Mucosa of rectum (tissue), 2 donors: ENCODE results near the gene WASF2.
"Not testable (repeated sequence)": the region's sequence is repeated elsewhere in the genome, so short reads cannot be mapped to it uniquely, and the experiment has no call there.

ENCODE experiments used
- H3K27ac ChIP-seq, 2 donors: one replicate each; pipeline ENCODE4 v1.7.0; 2013; ENCODE audit warnings: inconsistent platforms in 2 of 2, low read depth in 2 of 2, low read length in 2 of 2
- H3K27me3 ChIP-seq, 2 donors: one replicate each; pipeline ENCODE4 v1.7.0; 2013; ENCODE audit warnings: low read length in 2 of 2; ENCODE audit not compliant: control insufficient read depth in 2 of 2, insufficient read depth in 2 of 2
- H3K36me3 ChIP-seq, 2 donors: one replicate each; pipeline ENCODE4 v1.7.0; 2013; ENCODE audit warnings: low read length in 2 of 2; ENCODE audit not compliant: control insufficient read depth in 2 of 2, insufficient read depth in 2 of 2
- H3K4me1 ChIP-seq, 2 donors: one replicate each; pipeline ENCODE4 v1.7.0; 2013; ENCODE audit warnings: low read length in 2 of 2, mild to moderate bottlenecking in 1 of 2; ENCODE audit not compliant: control insufficient read depth in 2 of 2, insufficient read depth in 2 of 2
- H3K4me3 ChIP-seq, 2 donors: one replicate each; pipeline ENCODE4 v1.7.0; 2013; ENCODE audit warnings: low read length in 2 of 2
- H3K9ac ChIP-seq, 2 donors: one replicate each; pipeline ENCODE4 v1.7.0; 2013; ENCODE audit warnings: low read length in 2 of 2, low read depth in 1 of 2, mild to moderate bottlenecking in 1 of 2
- H3K9me3 ChIP-seq, 2 donors: one replicate each; pipeline ENCODE4 v1.7.0; 2013; ENCODE audit warnings: low read length in 2 of 2; ENCODE audit not compliant: control insufficient read depth in 2 of 2
- donor health status: healthy.
- donor health status: Normal muscosa, but diverticular disease.

The WASF2 gene

GRCh38 chr1:27478098-27478497 is 11.9 kb downstream of the WASF2 start:
- H3K4me3 ChIP-seq: no peak overlapping the region
- H3K9ac ChIP-seq: no peak overlapping the region
- H3K36me3 ChIP-seq: peaks cover 0 to 3% of the 10 kb centered on the region in 2 donors
- no peaks in the 10 kb centered on the region for H3K27me3 ChIP-seq
- no peaks in the 10 kb centered on the region for H3K9me3 ChIP-seq
- peaks cover 0 to 8% of the 10 kb centered on the region in 2 donors for H3K4me1 ChIP-seq
- H3K27ac ChIP-seq: no peak overlapping the region

DNA sequence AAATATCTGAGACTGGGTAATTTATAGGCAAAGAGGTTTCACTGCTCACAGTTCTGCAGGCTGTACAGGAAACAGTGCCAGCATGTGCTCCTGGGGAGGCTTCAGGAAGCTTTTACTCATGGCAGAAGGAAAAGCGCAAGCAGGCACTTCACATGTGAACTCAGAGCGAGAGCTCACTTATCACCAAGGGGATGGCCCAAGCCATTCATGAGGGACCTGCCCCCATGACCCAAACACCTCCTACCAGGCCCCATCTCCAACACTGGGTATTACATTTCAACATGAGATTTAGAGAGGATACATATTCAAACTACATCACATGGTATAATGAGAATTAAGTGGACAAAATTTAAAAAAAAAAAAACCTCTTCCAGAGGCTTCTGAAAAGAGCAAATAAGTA is 13.7 kb downstream of the WASF2 start:
- Histone ChIP-seq H3K27ac (no peak overlapping the region), H3K9me3 (no peaks in the 10 kb centered on the region), H3K9ac (no peak overlapping the region), H3K36me3 (no peaks in the 10 kb centered on the region), H3K4me1 (peaks cover 0 to 2% of the 10 kb centered on the region in 2 donors), H3K27me3 (no peaks in the 10 kb centered on the region), H3K4me3 (no peak overlapping the region)

- Histone ChIP-seq H3K27me3 (no peaks in the 10 kb centered on the region), H3K4me3 (no peak overlapping the region), H3K9ac (no peak overlapping the region), H3K27ac (no peak overlapping the region), H3K36me3 (peaks cover 0 to under 1% of the 10 kb centered on the region in 2 donors), H3K9me3 (no peaks in the 10 kb centered on the region), H3K4me1 (peaks cover 0 to 2% of the 10 kb centered on the region in 2 donors)
Measured at GRCh38 chr1:27475720-27476119, 14.2 kb downstream of the WASF2 start.

DNA sequence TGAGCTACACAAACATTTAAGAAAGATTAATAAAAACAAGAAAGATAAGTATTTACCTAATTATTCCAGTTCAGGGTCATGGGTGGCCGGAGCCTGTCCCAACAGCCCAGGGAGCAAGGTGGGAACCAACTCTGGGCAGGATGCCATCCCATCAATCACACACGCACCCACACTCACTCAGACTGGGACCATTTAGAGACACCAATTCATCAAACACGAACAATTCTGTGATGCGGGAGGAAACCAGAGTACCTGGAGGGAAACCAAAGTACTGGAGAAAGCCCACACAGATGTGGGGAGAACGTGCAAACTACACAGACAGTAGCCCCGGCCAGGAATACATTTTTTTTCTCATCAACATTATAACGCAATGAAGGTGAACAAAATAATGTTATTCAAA is 16.2 kb downstream of the WASF2 start:
- Histone ChIP-seq H3K4me1 (peaks cover 0 to 5% of the 10 kb centered on the region in 2 donors), H3K4me3 (no peak overlapping the region), H3K27ac (no peak overlapping the region)

DNA sequence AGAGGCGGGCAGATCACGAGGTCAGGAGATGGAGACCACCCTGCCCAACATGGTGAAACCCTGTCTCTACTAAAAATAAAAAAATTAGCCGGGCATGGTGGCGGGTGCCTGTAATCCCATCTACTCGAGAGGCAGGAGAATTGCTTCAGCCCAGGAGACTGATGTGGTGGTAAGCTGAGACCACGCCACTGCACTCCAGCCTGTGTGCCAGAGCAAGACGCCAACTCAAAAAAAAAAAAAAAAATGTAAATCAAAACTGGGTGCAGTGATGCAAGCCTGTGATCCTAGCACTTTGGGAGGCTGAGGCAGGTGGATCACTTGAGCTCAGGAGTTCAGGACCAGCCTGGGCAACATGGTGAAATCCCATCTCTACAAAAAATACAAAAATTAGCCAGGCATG is 17.9 kb downstream of the WASF2 start:
- H3K9me3 ChIP-seq, H3K27me3 ChIP-seq, H3K9ac ChIP-seq, H3K4me3 ChIP-seq, H3K4me1 ChIP-seq, H3K27ac ChIP-seq, H3K36me3 ChIP-seq: not testable (repeated sequence)

More for the DNA sequence above, 16.2 kb downstream of the WASF2 start:
- Histone ChIP-seq H3K27me3 (no peaks in the 10 kb centered on the region), H3K9me3 (no peaks in the 10 kb centered on the region), H3K9ac (no peak overlapping the region), H3K36me3 (peaks cover 0 to 2% of the 10 kb centered on the region in 2 donors)

DNA sequence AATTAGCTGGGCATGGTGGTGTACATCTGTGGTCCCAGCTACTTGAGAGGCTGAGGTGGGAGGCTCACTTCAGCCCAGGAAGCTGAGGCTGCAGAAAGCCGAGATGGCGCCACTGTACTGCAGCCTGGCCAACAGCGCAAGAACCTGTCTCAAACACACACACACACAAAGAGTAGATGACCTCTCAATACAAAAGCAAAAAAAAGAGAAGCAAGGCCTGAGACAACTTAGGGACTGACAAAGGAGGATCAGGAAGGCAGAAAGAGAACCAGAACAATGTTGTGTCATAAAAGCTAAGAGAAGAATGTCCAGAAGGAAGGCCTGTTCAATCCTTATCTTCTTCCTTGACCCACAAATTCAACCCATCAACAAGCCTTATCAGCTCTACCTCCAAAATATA is 18.5 kb downstream of the WASF2 start:
- Histone ChIP-seq H3K9ac (no peak overlapping the region), H3K27me3 (no peaks in the 10 kb centered on the region), H3K4me3 (no peak overlapping the region), H3K36me3 (peaks cover 0 to 2% of the 10 kb centered on the region in 2 donors), H3K27ac (no peak overlapping the region), H3K9me3 (no peaks in the 10 kb centered on the region), H3K4me1 (peaks cover 0 to 5% of the 10 kb centered on the region in 2 donors)

GRCh38 chr1:27469334-27469733 is 20.6 kb downstream of the WASF2 start:
- Histone ChIP-seq H3K27me3 (no peaks in the 10 kb centered on the region), H3K9ac (no peak overlapping the region), H3K27ac (no peak overlapping the region), H3K36me3 (peaks cover 0 to 5% of the 10 kb centered on the region in 2 donors), H3K9me3 (no peaks in the 10 kb centered on the region), H3K4me3 (no peak overlapping the region), H3K4me1 (peaks cover 3% of the 10 kb centered on the region in 2 donors)

- not testable (repeated sequence) for H3K27me3 ChIP-seq, H3K9me3 ChIP-seq, H3K27ac ChIP-seq, H3K36me3 ChIP-seq, H3K4me1 ChIP-seq, H3K4me3 ChIP-seq, H3K9ac ChIP-seq
Measured at GRCh38 chr1:27468378-27468777, 21.6 kb downstream of the WASF2 start.

DNA sequence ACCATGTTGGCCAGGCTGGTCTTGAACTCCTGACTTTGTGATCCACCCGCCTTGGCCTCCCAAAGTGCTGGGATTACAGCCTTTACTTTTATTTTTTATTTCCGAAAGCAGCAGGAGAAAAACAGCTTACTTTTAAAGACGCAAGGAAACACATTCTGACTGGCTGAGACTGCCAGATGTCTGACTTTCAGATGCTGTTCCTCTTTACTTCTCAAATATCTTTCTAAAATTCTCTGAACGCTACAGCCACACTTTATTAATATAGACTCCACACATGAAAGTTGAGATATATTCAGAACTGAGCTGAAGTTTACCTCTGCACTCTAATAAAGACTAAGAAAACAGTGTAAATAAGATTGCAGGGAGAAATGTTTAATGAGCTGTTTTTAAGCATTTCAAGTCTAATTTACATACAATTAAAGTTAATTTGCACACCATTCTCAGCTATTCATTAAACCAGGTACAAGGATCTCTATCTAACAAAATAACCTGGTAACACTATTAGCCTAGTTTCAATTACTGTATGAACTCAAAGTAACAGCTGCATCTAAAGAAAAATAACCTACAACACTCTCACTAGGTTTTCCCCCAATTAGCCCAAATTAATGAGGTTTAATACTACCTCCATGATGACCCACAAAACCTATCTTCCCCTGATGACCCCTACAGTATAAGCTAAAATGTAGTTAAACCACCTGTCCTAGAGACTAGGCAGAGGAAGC is 24.9 kb downstream of the WASF2 start:
- H3K27ac ChIP-seq: no peak overlapping the region
- no peak overlapping the region for H3K4me3 ChIP-seq
- H3K9me3 ChIP-seq: no peaks in the 10 kb centered on the region
- H3K36me3 ChIP-seq: peaks cover 0 to 3% of the 10 kb centered on the region in 2 donors
- H3K27me3 ChIP-seq: no peaks in the 10 kb centered on the region
- H3K9ac ChIP-seq: no peak overlapping the region
- H3K4me1 ChIP-seq: peaks cover 1 to 3% of the 10 kb centered on the region in 2 donors

- H3K27me3 ChIP-seq, H3K27ac ChIP-seq, H3K4me3 ChIP-seq, H3K36me3 ChIP-seq, H3K9me3 ChIP-seq, H3K4me1 ChIP-seq, H3K9ac ChIP-seq: not testable (repeated sequence)
Measured at GRCh38 chr1:27463916-27464315, 26.1 kb downstream of the WASF2 start.
